NCI-H2081 (cell line): ENCODE results near the gene VEGFA.

ENCODE experiments used
- DNase-seq, 2 experiments: peaks; one replicate each; lab custom pipeline; 2025; lab: John Stamatoyannopoulos, UW

Gene VEGFA

DNA sequence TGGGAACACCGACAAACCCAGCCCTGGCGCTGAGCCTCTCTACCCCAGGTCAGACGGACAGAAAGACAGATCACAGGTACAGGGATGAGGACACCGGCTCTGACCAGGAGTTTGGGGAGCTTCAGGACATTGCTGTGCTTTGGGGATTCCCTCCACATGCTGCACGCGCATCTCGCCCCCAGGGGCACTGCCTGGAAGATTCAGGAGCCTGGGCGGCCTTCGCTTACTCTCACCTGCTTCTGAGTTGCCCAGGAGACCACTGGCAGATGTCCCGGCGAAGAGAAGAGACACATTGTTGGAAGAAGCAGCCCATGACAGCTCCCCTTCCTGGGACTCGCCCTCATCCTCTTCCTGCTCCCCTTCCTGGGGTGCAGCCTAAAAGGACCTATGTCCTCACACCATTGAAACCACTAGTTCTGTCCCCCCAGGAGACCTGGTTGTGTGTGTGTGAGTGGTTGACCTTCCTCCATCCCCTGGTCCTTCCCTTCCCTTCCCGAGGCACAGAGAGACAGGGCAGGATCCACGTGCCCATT is 15.3 kb downstream of the VEGFA start:
- DNase-seq: no peak

DNA sequence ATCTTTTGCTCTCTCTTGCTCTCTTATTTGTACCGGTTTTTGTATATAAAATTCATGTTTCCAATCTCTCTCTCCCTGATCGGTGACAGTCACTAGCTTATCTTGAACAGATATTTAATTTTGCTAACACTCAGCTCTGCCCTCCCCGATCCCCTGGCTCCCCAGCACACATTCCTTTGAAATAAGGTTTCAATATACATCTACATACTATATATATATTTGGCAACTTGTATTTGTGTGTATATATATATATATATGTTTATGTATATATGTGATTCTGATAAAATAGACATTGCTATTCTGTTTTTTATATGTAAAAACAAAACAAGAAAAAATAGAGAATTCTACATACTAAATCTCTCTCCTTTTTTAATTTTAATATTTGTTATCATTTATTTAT is 15.9 kb downstream of the VEGFA start:
- DNase-seq: no peak

DNA sequence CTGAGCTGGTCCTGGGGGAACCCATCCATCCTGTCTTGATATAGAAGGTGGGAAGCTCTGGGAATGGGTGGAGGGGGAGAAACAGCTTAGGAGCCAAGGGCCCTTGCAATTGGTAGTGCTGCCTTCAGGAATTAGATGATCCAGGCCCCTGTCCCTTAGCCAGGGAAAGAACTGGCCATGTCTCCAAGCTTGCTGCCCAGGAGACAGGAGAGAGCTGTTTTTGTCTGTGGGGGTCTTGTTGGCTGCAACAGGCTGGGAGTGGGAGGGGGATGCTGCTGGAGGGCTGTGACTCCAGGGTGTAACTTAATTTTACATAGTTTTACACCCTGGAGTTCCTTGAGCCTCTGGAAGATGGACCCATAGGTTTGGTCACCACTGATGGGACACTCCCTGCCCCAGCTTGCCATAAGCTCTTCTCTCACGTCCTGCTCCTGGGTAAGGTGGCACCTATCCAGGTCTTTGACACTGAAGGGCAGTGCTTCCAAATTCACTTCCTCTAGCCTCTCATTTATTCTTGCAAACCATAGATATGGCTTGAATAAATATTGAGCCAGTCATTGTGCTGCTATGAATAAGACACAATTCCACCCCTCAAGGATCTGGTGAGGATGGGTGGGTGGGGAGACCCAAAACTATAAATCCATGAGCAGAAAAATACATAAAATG is 16.8 kb downstream of the VEGFA start:
- DNase-seq: no peak

DNA sequence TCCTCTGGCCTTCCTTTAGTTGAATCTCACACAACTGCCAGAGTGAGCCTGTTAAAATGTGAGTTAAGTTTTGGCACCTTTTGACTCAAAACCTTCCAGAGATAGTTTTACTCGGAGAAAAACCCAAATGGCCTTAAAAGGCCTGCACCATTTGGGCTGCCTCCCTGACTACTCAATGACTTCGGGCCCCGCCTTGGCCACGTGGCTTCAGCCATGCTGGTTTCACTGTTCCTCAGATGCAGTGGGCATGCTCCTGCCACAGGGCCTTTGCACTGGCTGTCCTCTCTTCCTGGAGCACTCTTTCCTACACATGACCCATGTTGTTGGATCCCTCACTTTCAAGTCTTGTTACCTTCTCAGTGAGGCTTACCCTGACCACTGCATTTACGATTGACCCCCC is 18.3 kb downstream of the VEGFA start:
- no peak for DNase-seq

DNA sequence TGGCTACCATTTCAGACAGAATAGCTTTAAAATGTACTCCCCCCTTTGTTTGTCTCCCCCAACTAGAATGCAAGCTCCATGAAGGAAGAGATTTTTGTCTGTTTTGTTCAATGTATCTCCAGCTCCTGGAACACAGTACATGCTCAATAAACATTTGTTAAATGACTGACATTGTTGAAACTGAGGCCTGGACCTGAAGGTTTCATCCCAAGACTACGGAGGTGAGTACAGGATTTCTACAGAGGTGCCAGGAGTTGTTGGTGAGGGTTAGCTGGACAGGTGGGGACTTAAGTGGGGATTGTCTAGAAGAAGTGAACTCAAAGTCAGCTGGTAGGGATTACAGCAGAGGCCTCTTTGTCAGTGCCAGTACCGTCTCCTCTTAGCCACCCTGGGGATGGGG is 19.4 kb downstream of the VEGFA start:
- no peak for DNase-seq

DNA sequence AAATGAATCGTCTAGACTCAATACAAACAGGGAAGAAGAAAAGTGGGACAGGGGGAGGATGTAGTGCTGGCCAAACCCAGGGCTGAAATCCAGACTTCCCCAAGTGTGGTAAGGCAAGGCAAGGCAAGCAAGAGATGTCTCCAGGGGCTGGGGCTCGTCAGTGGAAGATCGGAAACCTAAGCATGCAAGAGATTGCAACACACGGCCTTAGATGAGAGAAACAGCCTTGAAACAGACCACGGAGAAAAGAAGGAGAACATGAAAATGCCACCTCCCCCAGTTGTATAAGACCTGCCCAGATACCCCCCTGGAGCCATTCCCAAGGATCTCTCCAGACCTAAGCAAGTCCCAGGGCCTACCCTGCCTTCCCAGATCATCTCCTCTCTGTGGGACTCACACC is 20.0 kb downstream of the VEGFA start:
- no peak for DNase-seq

DNA sequence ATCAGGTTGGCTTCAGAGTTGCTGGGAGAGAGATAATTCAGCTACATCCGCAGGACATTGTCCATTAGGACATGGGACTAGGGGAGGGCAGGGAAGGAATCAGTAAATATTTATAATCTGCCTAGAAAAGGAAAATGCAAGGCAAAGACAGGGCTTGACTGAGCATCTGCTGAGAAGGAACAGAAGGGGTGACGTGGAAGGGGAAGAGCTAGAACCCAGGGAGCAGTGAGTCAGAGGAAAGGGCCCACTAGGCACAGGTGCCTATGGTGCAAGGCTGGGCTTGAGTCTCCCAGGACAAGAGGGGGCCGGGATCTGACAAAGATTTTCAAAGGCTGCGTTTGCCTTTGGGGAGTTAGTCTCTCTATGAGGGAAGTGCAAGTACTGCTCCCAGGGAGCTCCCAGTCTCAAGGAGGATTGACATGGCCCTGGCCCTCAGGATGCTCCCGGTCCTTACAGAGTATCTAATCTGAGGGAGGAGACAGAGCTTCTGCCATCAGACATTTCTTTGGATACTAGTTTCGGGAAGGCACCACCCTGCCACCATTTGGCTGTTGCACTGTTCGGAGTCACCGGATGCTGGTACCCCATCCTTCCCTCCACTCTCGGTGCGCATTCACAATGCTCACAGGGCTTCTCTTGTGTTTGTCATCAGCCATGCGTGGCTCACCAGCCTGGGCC is 21.9 kb downstream of the VEGFA start:
- DNase-seq: no peak

DNA sequence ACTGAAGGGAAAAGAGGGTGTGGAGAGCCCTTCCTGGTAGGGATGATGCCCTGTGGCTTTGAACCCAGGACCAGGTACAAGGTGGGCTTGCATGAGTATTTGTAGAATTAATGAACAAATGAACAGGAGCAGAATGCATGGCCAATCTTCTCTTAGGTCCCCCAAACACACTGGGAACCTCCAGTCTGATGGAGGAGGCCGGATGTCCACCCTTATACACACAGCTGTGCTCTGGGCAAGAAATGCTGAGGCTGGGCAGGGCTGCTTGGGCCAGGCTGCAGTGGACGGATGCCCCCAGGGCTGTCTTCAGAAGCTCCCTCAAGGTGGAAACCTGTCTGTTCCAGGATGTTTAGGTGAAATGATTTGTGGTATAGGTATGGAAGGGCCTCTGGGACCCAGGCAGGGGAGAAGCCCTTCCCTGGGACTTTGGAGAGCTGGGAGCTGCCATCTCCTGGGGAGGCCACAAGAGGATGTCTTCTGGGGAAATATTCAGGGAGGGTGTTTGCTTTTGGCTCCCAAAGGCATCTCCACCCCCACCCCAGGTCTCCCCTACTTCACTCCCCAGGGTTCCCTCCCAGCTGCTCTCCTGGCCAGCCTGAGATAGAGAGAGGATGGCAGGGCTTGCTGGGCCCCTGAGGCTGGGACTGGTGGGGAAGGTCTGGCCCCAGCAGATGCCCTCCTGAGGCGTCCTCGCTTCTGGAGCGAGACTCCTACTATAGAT is 23.3 kb downstream of the VEGFA start:
- DNase-seq: no peak

DNA sequence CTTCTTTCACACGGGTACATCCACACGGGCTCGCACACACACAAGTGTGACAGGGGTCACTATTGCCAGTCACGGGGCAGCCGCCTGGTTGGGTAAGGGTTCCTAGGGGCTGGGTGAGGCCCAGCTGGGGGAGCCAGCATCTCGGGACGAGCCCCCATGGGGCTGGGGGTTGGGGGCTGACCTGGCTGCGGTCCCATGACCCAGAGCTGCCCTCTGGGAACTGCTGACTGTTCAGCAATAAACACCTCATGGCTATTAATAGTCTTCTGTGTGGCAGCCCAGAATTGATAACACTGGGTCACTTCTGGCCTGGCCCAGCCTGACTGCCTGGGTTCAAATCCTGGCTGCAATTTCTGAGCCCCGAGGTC is 23.8 kb downstream of the VEGFA start:
- no peak for DNase-seq

DNA sequence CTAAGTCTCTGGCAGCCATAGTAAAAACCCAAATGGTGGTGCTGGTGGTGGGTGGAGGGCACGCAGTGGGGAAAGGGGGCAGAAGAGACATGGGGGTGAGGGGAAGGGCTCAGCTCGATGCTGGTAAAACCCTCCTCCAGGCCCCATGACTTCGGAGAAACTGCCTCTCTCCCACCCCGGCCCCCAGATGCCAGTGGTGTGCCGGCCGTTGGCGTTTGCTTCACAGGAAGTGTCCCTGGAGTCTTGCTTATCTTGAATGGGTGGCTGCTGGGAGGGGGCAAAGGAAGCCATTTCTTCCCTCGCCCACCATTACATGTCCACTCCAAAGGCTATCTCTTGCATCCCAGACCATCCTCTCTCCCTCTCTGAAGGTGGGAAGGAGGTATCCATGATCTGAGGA is 25.4 kb downstream of the VEGFA start:
- no peak for DNase-seq

DNA sequence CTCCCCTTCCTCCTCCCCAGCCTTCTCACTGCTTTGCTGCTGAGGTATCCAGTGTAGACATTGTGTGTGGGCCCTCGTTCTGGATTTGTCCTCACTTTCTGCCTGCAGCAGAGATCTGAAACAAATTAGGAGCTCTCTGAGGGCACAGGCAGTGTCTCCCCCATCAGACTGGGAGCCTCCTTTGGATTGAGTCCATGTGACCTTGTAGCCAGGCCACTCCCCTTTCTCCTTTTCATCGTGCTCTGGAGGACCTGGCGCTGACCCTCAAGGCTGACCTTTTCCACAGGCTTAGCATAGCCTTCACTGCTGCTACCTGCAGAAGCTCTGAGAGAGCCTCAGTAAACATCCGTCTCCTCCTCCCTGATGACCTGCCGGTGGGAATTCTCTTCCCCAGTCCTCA is 26.2 kb downstream of the VEGFA start:
- DNase-seq: no peak

DNA sequence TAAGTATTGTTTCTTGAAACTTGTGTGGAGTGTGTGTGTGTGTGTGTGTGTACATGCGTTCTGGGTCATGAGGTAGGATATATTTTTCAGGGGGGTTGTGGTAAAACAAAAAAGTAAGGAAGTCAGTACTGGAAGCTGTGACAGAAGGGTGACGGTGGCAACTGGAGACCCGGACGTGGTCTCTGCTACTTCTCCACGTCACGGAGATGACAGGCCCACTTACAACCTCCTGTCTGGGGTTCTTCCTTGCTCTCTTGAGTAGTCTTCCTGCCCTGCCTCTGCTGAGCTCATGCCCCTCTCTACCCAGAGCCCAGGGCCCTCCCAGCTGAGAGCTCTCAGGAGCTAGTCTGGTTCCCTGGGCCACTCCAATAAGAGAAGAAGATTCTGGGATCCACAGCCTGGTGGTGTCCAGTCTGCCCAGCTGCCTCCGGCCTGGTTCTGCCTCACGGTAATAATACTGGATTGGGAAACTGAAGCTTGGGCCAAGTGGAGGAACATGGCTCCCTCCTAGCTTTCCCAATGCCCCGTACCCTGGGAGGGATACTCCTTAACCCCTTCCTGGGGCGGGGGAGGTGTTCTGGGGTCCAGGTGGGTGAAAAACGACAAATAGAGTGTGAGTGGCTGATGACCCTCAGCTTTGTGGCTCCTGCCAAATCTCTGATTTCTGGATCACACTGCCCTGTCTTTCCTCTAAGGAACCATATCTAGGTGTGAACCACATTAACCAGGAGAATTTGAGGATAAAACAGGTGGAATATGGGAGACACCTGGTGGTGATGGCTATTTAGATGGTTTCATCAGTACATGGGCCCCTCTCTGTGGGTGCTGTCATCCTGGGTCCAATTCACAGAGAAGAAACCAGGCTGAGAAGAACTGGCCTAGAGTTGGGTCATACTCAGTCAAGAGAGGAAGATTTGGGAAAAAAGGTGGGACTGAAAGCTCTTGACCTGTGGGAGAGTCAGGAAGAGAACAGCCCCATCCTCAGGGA is 27.2 kb downstream of the VEGFA start:
- DNase-seq: no peak

DNA sequence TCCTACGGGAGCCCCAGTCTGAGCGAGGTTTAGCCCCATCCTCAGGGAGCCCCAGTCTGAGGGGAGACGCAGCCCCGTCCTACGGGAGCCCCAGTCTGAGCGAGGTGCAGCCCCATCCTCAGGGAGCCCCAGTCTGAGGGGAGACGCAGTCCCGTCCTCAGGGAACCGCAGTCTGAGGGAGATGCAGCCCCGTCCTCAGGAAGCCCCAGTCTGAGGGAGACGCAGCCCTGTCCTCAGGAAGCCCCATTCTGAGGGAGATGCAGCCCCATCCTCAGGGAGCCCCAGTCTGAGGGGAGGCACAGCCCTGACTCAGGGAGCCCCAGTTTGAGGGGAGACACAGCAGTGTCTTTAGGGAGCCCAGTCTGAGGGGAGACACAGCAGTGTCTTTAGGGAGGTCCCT is 27.9 kb downstream of the VEGFA start:
- no peak for DNase-seq

DNA sequence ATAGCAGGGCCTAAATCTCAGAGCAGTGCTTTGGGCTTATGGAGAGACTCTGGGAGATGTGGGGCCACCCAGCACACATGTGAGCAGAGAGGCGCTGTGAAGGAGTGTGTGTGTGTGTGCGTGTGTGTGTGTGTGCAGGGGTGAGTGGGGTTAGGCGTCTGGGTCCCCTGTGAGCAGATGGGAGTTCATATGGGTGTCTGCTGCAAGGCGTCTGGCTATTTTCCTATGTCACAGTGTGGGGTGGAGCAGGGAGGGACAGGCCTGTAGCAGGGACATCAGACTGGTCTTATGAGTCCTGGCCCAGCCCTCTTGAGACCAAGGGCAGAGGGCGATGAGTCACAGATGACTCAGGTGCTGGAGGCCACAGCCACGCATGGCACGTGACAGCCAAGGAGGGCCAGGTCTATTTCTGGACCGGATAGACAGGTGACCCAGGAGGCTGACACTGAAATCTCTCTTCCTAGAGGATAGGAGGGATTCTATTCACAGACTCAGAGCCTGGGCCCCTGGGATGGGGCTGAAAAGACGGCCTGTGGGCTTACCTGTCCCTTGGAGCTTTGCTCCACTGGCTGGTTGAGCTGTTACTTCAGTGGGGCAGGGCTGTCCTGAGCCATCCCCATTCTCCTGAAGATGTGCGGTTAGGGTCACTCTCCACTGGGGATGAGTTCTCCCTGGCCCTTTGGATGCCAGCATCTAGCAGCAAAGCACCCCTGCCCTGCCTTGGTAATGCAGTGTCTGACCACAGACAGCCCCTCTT is 28.9 kb downstream of the VEGFA start:
- DNase-seq: no peak

DNA sequence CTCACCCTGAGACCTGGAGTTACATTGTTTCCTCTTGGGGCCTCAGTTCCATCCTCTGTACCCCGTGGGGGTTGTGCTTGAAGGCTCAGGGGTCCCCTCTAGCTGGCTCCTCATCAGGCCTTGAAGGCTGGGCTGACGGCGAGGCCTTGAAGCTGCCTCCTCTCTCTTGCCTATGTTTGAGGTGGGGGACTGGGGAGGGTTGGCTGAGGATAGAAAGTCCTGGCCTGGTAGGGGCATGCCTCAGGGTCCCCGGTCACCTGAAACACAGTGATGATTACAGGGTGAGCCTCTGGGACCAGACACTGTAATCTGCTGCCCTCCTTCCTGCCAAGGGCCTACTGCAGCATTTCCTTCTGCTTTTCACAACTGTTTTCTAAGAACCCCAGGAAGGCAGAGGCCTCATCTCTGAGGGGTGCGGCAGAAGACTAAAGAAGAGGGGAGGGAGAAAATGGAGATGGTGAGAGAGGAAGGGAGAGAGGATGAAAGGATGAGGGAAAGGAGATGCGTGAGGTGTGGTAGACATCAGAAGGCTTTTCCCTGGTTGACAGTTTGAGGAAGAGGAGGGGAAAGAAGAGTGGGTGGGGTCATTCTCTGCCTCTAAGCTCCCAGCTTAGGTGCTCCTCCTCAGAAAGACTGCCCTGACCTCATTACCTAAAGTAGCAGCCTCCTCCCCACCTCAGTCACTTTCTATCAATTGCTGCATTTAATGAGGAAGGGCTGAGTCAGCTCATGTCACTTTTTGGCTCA is 29.7 kb downstream of the VEGFA start:
- DNase-seq: no peak

DNA sequence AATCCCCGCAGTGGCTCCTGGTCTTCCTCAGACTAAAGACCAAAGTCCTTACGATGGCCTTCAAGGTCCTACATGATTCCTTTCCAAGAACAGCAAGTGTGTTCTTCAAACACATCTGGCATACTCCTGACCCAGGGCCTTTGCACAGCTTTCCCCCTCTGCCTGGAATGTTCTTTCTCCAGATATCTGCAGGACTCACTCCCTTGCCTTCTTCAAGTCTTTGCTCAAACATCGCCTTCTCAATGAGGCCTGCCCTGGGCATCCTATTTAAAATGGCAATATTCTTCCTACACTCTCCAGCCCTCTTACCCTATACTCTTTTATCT is 30.2 kb downstream of the VEGFA start:
- no peak for DNase-seq

DNA sequence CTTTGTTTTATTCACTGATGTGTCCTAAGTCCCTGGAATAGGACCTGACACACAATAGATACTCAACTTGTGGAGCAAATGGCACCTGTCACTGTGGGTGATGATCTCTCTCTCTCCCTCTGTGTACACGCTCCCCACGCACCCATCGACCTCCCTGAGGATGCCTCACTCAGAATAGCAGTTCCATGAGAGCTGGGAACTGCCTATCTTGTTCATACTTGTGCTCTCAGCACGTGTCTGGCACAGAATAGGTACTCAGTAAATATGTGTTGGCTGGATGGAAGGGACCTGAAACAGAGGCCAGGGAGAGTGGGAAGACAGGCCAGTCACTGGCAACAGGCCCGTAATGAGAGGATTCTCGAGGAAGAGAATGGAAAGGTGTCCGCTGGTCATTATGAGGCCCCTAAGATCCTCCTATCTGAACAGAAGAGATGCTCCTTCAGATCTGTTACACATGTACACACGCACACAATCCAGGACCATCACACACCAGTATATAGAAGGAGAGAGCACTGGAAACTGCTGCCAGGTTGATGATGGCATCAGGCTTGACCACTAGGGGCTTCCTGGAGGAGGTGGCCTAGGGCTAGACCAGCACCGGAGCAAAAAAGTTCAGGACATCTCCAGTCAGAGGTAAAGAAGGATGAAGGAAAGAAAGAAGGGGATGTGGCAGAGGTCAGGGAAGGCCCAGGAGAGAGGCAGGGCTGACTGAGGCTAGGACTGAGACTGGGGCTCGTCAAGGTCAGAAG is 30.9 kb downstream of the VEGFA start:
- no peak for DNase-seq

DNA sequence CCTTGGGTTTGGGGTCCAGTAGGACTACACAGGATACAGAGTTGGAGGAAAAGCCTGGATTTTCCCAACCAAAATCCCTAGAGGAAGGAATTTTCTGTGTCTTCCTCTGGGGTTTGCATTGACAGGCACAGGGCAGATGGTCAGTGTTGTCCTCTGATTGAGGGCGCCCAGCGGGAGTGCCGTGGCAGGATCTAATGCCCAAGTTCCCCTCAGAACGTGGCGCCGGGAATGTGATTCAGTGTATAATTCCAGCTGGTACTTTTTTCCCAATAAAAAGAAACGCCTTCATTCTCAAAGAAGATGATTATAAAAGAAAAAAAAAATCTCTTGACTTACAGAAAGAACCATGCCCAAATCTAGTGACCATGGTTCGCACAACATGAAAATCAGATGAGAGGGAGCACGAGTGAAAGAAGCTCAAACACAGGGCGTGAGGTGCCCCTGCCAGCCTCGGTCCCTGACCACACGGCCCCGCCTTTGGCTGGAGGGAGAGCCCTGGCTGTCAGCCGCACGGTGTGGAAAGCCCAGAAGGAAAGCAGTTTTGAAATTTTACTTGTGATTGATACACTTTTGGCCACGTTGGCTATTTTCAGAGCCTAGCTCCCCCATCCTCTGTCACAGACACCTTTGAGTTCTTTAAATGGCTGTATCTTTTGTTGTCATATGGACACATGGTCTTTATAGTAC is 31.6 kb downstream of the VEGFA start:
- DNase-seq: no peak

DNA sequence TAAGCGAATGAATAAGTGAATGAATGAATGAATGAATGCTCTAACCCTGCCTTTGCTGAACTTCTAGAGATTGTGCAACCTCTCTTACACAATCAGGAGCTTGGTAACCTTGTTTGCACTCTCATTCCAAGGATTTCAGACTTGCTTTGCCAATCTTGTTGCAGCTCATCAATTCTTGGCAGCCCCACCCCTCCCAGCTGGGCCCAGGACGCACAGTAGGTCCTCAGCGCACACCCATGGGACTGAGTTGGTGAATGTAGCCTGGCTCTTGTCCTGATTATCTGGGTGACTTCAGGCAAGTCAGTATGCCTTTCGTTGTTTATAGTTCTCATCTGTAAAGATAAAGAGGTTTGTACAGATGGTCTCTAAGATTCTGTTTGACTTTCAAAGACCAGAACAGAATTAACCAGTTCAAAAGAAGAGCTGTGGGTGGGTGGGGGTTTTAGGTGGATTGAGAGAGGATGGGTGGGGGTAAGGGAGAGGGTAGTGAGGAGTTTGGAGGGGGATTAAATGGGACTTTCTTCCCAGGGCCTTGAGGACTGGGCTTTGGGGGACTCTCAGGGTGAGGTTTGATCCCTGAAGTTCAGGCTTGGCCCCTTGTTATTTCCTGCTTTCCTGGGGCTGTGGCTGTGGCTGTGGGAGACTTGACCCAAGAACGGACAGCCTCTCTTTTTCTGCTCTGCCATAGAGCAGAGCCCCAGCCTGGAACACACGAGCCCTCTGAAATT is 33.2 kb downstream of the VEGFA start:
- no peak for DNase-seq
